Neutrophil (primary cell): ENCODE measurements around the gene FAM228B.

Source experiments
- H3K27ac ChIP-seq: fragments of 200-600 bp; sonication (generic); 2 replicates; pipeline ENCODE4 v1.5.1; 2016; ENCODE audit warnings: mild to moderate bottlenecking, moderate library complexity
- H3K27me3 ChIP-seq: fragments of 200-600 bp; sonication (generic); 2 replicates; pipeline ENCODE4 v1.6.0; 2016; ENCODE audit warnings: mild to moderate bottlenecking
- H3K36me3 ChIP-seq: fragments of 200-600 bp; sonication (generic); 2 replicates; pipeline ENCODE4 v1.5.1; 2017
- H3K4me1 ChIP-seq, 2 experiments: fragments of 200-600 bp in 1 of 2; sonication (generic) in 1 of 2; 1 replicate in 1 of 2; 2 replicates in 1 of 2; pipeline versions ENCODE4 v1.5.1 to v1.6.1; 2013 to 2016; ENCODE audit warnings: low read depth in 1 of 2, low read length in 1 of 2, mild to moderate bottlenecking in 1 of 2, moderate library complexity in 1 of 2; ENCODE audit not compliant: control insufficient read depth in 1 of 2, insufficient read depth in 1 of 2
- H3K4me3 ChIP-seq, 2 experiments: fragments of 200-600 bp in 1 of 2; sonication (generic) in 1 of 2; 1 replicate in 1 of 2; 2 replicates in 1 of 2; pipeline ENCODE4 v1.5.1; 2013 to 2016; ENCODE audit warnings: low read depth in 1 of 2, low read length in 1 of 2, mild to moderate bottlenecking in 1 of 2, moderate library complexity in 1 of 2
- H3K9me3 ChIP-seq: fragments of 200-600 bp; sonication (generic); 2 replicates; pipeline ENCODE4 v1.5.1; 2016
- CTCF ChIP-seq: fragments of 200-600 bp; sonication (generic); IDR thresholded peaks from 2 replicates; pipeline ENCODE4 v1.5.1; 2016; ENCODE audit warnings: antibody characterized with exemption

FAM228B gene

GRCh38 chr2:24101992-24102391, 21.3 kb upstream of the FAM228B start:
- Histone ChIP-seq H3K9me3 (no peaks in the 10 kb centered on the region), H3K36me3 (peaks cover 20% of the 10 kb centered on the region), H3K27ac (no peak overlapping the region), H3K27me3 (no peaks in the 10 kb centered on the region), H3K4me3 (no peak overlapping the region), H3K4me1 (no peaks in the 10 kb centered on the region)
- TF ChIP-seq CTCF, result no peak

- H3K27me3 ChIP-seq, result no peaks in the 10 kb centered on the region
- H3K36me3 ChIP-seq, result peaks cover 20% of the 10 kb centered on the region
- H3K4me3 ChIP-seq, result no peak overlapping the region
- TF ChIP-seq CTCF, result no peak
- H3K27ac ChIP-seq, result no peak overlapping the region
- no peaks in the 10 kb centered on the region for H3K4me1 ChIP-seq
- H3K9me3 ChIP-seq, result no peaks in the 10 kb centered on the region
Measured at GRCh38 chr2:24102677-24103076, 20.6 kb upstream of the FAM228B start.

GRCh38 chr2:24104110-24104650, 19.1 kb upstream of the FAM228B start:
- Histone ChIP-seq H3K4me3 (no peak overlapping the region), H3K9me3 (no peaks in the 10 kb centered on the region), H3K4me1 (no peaks in the 10 kb centered on the region), H3K36me3 (peaks cover 20% of the 10 kb centered on the region), H3K27ac (no peak overlapping the region), H3K27me3 (no peaks in the 10 kb centered on the region)
- no peak for TF ChIP-seq CTCF

- Histone ChIP-seq H3K4me1 (no peaks in the 10 kb centered on the region), H3K9me3 (no peaks in the 10 kb centered on the region), H3K27ac (no peak overlapping the region), H3K4me3 (no peak overlapping the region), H3K27me3 (no peaks in the 10 kb centered on the region), H3K36me3 (peaks cover 20% of the 10 kb centered on the region)
- no peak for TF ChIP-seq CTCF
Measured at GRCh38 chr2:24104906-24105305, 18.4 kb upstream of the FAM228B start.

- Histone ChIP-seq H3K4me3 (no peak overlapping the region), H3K27me3 (no peaks in the 10 kb centered on the region), H3K36me3 (peaks cover 20% of the 10 kb centered on the region), H3K27ac (no peak overlapping the region), H3K4me1 (no peaks in the 10 kb centered on the region), H3K9me3 (no peaks in the 10 kb centered on the region)
- TF ChIP-seq CTCF, result no peak
Measured at GRCh38 chr2:24105816-24106215, 17.5 kb upstream of the FAM228B start.

- Histone ChIP-seq H3K27ac (no peak overlapping the region), H3K4me1 (no peaks in the 10 kb centered on the region), H3K36me3 (peaks cover 20% of the 10 kb centered on the region), H3K9me3 (no peaks in the 10 kb centered on the region), H3K4me3 (no peak overlapping the region), H3K27me3 (no peaks in the 10 kb centered on the region)
- no peak for TF ChIP-seq CTCF
Measured at GRCh38 chr2:24106786-24107185, 16.5 kb upstream of the FAM228B start.
